DND-41 (cell line): ENCODE results near the gene RANBP17.

ENCODE experiments used
- ATAC-seq: fragments of 200-7000 bp; cut with Tn5 transposase; 3 replicates; pipeline ENCODE4 v1.9.1; 2021; ENCODE audit warnings: low read depth; ENCODE audit not compliant: insufficient read depth
- DNase-seq: peaks from one replicate; pipeline ENCODE4 v3.0.0-alpha.2; 2020
- H2AFZ ChIP-seq: 2 replicates; pipeline ENCODE4 v1.6.0; 2012; ENCODE audit warnings: low read depth, low read length
- H3K27ac ChIP-seq: 2 replicates; pipeline ENCODE4 v1.5.1; 2012; ENCODE audit warnings: low read length, inconsistent platforms
- H3K27me3 ChIP-seq: fragments of 200-600 bp; sonication (generic); 2 replicates; pipeline ENCODE4 v1.6.0; 2012; ENCODE audit warnings: low read length, mild to moderate bottlenecking, inconsistent platforms; ENCODE audit not compliant: insufficient read depth, poor library complexity
- H3K36me3 ChIP-seq: 2 replicates; pipeline ENCODE4 v1.5.1; 2012; ENCODE audit warnings: low read length, inconsistent platforms; ENCODE audit not compliant: insufficient read depth
- H3K4me1 ChIP-seq: 2 replicates; pipeline ENCODE4 v1.5.1; 2012; ENCODE audit warnings: mild to moderate bottlenecking, low read length; ENCODE audit not compliant: insufficient read depth
- H3K4me2 ChIP-seq: 2 replicates; pipeline ENCODE4 v1.6.0; 2012; ENCODE audit warnings: mild to moderate bottlenecking, moderate library complexity, low read length, inconsistent platforms; ENCODE audit not compliant: insufficient read depth
- H3K4me3 ChIP-seq, 2 experiments: fragments of 200-600 bp in 1 of 2; shearing (Covaris generic) in 1 of 2; 2 replicates each; pipeline ENCODE4 v1.5.1; 2012 to 2016; ENCODE audit warnings: inconsistent platforms in 2 of 2, low read length in 2 of 2, mild to moderate bottlenecking in 2 of 2, low read depth in 1 of 2, moderate library complexity in 1 of 2
- H3K79me2 ChIP-seq: 2 replicates; pipeline ENCODE4 v1.6.0; 2012; ENCODE audit warnings: low read length, inconsistent platforms; ENCODE audit not compliant: insufficient read depth
- H3K9ac ChIP-seq: 2 replicates; pipeline ENCODE4 v1.6.0; 2012; ENCODE audit warnings: low read depth, mild to moderate bottlenecking, inconsistent platforms, low read length, moderate library complexity
- H3K9me3 ChIP-seq: 2 replicates; pipeline ENCODE4 v1.5.1; 2012; ENCODE audit warnings: low read length, moderate library complexity, mild to moderate bottlenecking, inconsistent platforms; ENCODE audit not compliant: insufficient read depth, severe bottlenecking
- H4K20me1 ChIP-seq: 2 replicates; pipeline ENCODE4 v1.6.0; 2012; ENCODE audit warnings: low read length; ENCODE audit not compliant: insufficient read depth
- EZH2 ChIP-seq: IDR thresholded peaks from 3 replicates; pipeline ENCODE4 v1.6.1; 2012; ENCODE audit warnings: borderline replicate concordance, low read depth, mild to moderate bottlenecking, moderate library complexity, low read length, inconsistent platforms; ENCODE audit not compliant: severe bottlenecking
- TF ChIP-seq, protein P1 (sequence below): IDR thresholded peaks from 2 replicates; pipeline ENCODE4 v1.5.1; 2012; ENCODE audit warnings: borderline replicate concordance, low read length, moderate library complexity, mild to moderate bottlenecking; ENCODE audit not compliant: poor library complexity, severe bottlenecking; ENCODE audit errors: extremely low read depth

Gene RANBP17

DNA sequence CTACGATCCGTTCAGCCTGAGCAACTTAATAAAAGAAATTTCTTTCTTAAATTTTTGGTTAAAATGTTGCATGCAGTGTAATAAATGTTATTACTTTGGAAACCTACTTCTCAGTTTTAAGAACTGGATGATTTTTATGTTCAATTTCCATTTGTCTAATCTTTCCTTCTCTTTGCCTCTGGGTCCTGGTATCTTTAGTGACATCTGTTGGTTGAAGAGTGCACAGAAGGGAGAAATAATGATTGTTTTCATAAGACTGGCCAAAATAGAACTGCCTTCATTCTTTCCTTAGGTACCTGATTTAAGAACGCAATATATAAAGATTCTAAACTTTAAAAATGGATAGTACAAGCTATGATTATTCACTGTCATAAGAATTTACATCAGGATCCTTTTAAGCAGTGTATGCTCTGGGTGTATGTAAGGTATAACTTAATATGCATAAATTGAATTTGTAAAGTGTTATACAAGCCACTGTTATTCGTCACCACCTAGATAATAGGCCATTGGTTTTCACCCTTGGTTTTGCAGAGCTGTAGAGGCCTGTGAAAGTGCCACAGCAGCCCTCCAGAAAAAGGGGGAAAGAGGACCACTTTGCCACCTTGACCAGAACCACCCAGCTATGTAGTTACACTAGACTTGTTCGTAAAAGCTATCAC lies 364.4 kb downstream of the RANBP17 start:
- Histone ChIP-seq H3K4me1 (peaks cover 26% of the 10 kb centered on the region), H2AFZ (no peak overlapping the region), H3K27ac (0 out of 2 replicates have a peak overlapping the region, but pooled peaks have one; percentile 36), H4K20me1 (no peaks in the 10 kb centered on the region), H3K4me2 (no peak overlapping the region), H3K27me3 (no peaks in the 10 kb centered on the region), H3K9me3 (no peaks in the 10 kb centered on the region), H3K9ac (no peak overlapping the region), H3K79me2 (no peaks in the 10 kb centered on the region), H3K36me3 (no peaks in the 10 kb centered on the region), H3K4me3 (no peak overlapping the region)
- ATAC-seq, result peak; percentile 74
- no peak for DNase-seq
- no peak for TF ChIP-seq EZH2
- TF ChIP-seq, protein P1, sequence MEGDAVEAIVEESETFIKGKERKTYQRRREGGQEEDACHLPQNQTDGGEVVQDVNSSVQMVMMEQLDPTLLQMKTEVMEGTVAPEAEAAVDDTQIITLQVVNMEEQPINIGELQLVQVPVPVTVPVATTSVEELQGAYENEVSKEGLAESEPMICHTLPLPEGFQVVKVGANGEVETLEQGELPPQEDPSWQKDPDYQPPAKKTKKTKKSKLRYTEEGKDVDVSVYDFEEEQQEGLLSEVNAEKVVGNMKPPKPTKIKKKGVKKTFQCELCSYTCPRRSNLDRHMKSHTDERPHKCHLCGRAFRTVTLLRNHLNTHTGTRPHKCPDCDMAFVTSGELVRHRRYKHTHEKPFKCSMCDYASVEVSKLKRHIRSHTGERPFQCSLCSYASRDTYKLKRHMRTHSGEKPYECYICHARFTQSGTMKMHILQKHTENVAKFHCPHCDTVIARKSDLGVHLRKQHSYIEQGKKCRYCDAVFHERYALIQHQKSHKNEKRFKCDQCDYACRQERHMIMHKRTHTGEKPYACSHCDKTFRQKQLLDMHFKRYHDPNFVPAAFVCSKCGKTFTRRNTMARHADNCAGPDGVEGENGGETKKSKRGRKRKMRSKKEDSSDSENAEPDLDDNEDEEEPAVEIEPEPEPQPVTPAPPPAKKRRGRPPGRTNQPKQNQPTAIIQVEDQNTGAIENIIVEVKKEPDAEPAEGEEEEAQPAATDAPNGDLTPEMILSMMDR, result peak; percentile 70

DNA sequence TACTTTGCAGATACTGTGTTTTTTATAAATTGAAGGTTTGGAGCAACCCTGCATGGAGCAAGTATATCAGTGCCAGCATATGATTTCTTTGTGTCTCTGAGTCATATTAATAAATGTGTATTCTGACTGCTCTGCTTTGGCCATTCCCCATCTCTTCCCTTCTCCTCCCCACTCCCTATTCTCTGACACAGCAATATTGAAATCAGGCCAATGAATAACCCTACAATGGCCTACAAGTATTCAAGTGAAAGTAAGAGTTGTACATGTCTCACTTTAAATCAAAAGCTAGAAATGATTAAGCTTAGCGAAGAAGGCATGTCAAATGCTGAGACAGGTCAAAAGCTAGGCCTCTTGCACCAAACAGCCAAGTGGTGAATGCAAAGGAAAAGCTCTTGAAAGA lies 365.0 kb downstream of the RANBP17 start:
- no peaks in the 10 kb centered on the region for H3K9me3 ChIP-seq
- no peaks in the 10 kb centered on the region for H4K20me1 ChIP-seq
- H3K36me3 ChIP-seq, result no peaks in the 10 kb centered on the region
- DNase-seq (no peak), ATAC-seq (no peak)
- H3K4me1 ChIP-seq, result peaks cover 26% of the 10 kb centered on the region
- TF ChIP-seq EZH2, result no peak
- TF ChIP-seq, protein P1, result no peak
- no peaks in the 10 kb centered on the region for H3K27me3 ChIP-seq
- no peak overlapping the region for H3K27ac ChIP-seq
- H3K4me3 ChIP-seq, result no peak overlapping the region
- H3K79me2 ChIP-seq, result no peaks in the 10 kb centered on the region
- H3K4me2 ChIP-seq, result no peak overlapping the region
- H2AFZ ChIP-seq, result no peak overlapping the region
- no peak overlapping the region for H3K9ac ChIP-seq

DNA sequence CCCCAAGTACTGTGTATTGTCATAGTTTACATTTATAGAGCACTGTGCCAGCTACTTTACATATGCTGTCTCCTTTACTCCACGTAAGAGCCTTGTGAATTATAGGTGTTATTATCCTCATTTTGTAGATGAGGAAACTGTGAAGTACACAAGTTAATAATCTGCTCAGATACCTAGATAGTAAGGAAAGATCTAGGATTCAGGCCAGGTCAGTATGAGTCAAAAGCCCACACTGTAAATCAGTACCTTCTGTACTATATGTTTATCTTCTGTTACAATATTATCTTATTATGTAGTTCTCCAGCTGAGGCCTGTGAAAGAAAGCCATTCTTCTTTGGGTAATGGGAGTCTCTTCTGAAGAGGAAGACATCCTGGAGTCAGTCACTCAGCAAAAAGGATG lies 374.8 kb downstream of the RANBP17 start:
- DNase-seq, result no peak
- no peak overlapping the region for H2AFZ ChIP-seq
- H3K36me3 ChIP-seq, result no peaks in the 10 kb centered on the region
- ATAC-seq, result no peak
- H3K9ac ChIP-seq, result no peak overlapping the region
- no peaks in the 10 kb centered on the region for H3K9me3 ChIP-seq
- H3K4me1 ChIP-seq, result peaks cover 5% of the 10 kb centered on the region
- no peak for TF ChIP-seq EZH2
- TF ChIP-seq, protein P1, result no peak
- no peaks in the 10 kb centered on the region for H3K79me2 ChIP-seq
- no peak overlapping the region for H3K27ac ChIP-seq
- no peaks in the 10 kb centered on the region for H3K27me3 ChIP-seq
- H3K4me3 ChIP-seq, result no peak overlapping the region
- no peaks in the 10 kb centered on the region for H4K20me1 ChIP-seq
- no peak overlapping the region for H3K4me2 ChIP-seq
